Right renal pelvis (tissue), 4 donors: ENCODE measurements around the gene MYO9A. TPM values are rescaled to one million over a fixed set of nuclear protein-coding genes. Genes with fewer than 3 reads are reported as not detected.

Experiments used
- polyA plus RNA-seq, 4 donors: library from polyadenylated mRNA; unstranded; fragments of 120-200 nt; gene quantifications; one replicate each; pipeline ENCODE4 v1.2.1, GENCODE V29; 2013; ENCODE audit not compliant: insufficient read length in 4 of 4

MYO9A gene
- polyA plus RNA-seq, 4 donors = 32.4 to 36.6 (median 33.4) TPM

Other genes with a start within 250 kb of the MYO9A start
- 1 to 10 TPM; 6.2 to 9.3 (median 8.2) TPM for gene SENP8, start 253 bp upstream of the MYO9A start, polyA plus RNA-seq
- 10 to 100 TPM in 1 of 4 donors, 1 to 10 TPM in 3; 6.4 to 10.0 (median 7.9) TPM for gene GRAMD2A, start 79.6 kb upstream of the MYO9A start, polyA plus RNA-seq
- gene PKM, start 113.0 kb upstream of the MYO9A start, polyA plus RNA-seq = 100 to 1,000 TPM; 599 to 668 (median 642) TPM
- gene PARP6, start 154.4 kb upstream of the MYO9A start, polyA plus RNA-seq = 100 to 1,000 TPM in 2 of 4 donors, 10 to 100 TPM in 2; 87.4 to 128 (median 97.6) TPM
- gene CELF6, start 202.0 kb upstream of the MYO9A start, polyA plus RNA-seq = 1 to 10 TPM; 3.9 to 5.2 (median 4.3) TPM